ENCODE data around the gene HADHB.

Gene HADHB

GRCh38 chr2:26270373-26270772 lies 25.6 kb downstream of the HADHB start:
- TF ChIP-seq POLR2AphosphoS5 (IDR thresholded peaks at IDR 0.05; ENCODE audit: low read depth, low read length): no peak
- TF ChIP-seq FOXP2 (optimal IDR thresholded peaks at IDR 0.05; ENCODE audit: borderline replicate concordance, extremely low read depth, extremely low read length, insufficient read depth): no peak
- no peak for TF ChIP-seq SIN3A (IDR thresholded peaks at IDR 0.05; ENCODE audit: borderline replicate concordance, insufficient read depth, low read length)
- no peak for TF ChIP-seq REST (IDR thresholded peaks at IDR 0.05; ENCODE audit: insufficient read depth in 1 of 2, low read depth in 2 of 2, low read length in 2 of 2)
- TF ChIP-seq TAF1 (IDR thresholded peaks at IDR 0.05; ENCODE audit: borderline replicate concordance, insufficient read depth, low read length): no peak

GRCh38 chr2:26273501-26273900 lies 28.8 kb downstream of the HADHB start:
- TF ChIP-seq REST (IDR thresholded peaks at IDR 0.05; ENCODE audit: insufficient read depth in 1 of 2, low read depth in 2 of 2, low read length in 2 of 2) (no peak), POLR2AphosphoS5 (IDR thresholded peaks at IDR 0.05; ENCODE audit: low read depth, low read length) (no peak), SIN3A (IDR thresholded peaks at IDR 0.05; ENCODE audit: borderline replicate concordance, insufficient read depth, low read length) (no peak), FOXP2 (optimal IDR thresholded peaks at IDR 0.05; ENCODE audit: borderline replicate concordance, extremely low read depth, extremely low read length, insufficient read depth) (no peak), TAF1 (IDR thresholded peaks at IDR 0.05; ENCODE audit: borderline replicate concordance, insufficient read depth, low read length) (no peak)

- TF ChIP-seq POLR2AphosphoS5 (IDR thresholded peaks at IDR 0.05; ENCODE audit: low read depth, low read length): no peak
Observed at GRCh38 chr2:26274058-26274613, 29.4 kb downstream of the HADHB start.

GRCh38 chr2:26276484-26277227 lies 31.9 kb downstream of the HADHB start:
- TF ChIP-seq SIN3A (IDR thresholded peaks at IDR 0.05; ENCODE audit: borderline replicate concordance, insufficient read depth, low read length) (no peak), REST (IDR thresholded peaks at IDR 0.05; ENCODE audit: insufficient read depth in 1 of 2, low read depth in 2 of 2, low read length in 2 of 2) (no peak), TAF1 (IDR thresholded peaks at IDR 0.05; ENCODE audit: borderline replicate concordance, insufficient read depth, low read length) (no peak), FOXP2 (optimal IDR thresholded peaks at IDR 0.05; ENCODE audit: borderline replicate concordance, extremely low read depth, extremely low read length, insufficient read depth) (no peak), POLR2AphosphoS5 (IDR thresholded peaks at IDR 0.05; ENCODE audit: low read depth, low read length) (no peak)

GRCh38 chr2:26279886-26280285 lies 35.1 kb downstream of the HADHB start:
- TF ChIP-seq SIN3A (IDR thresholded peaks at IDR 0.05; ENCODE audit: borderline replicate concordance, insufficient read depth, low read length) (no peak), POLR2AphosphoS5 (IDR thresholded peaks at IDR 0.05; ENCODE audit: low read depth, low read length) (no peak), TAF1 (IDR thresholded peaks at IDR 0.05; ENCODE audit: borderline replicate concordance, insufficient read depth, low read length) (no peak), REST (IDR thresholded peaks at IDR 0.05; ENCODE audit: insufficient read depth in 1 of 2, low read depth in 2 of 2, low read length in 2 of 2) (no peak), FOXP2 (optimal IDR thresholded peaks at IDR 0.05; ENCODE audit: borderline replicate concordance, extremely low read depth, extremely low read length, insufficient read depth) (no peak)
